ENCODE results near the gene MITF.
A peak's percentile ranks its signal among the peaks of the same experiment; 100 is the strongest.

Gene MITF

GRCh38 chr3:69752241-69752640 lies 13.0 kb downstream of the MITF start:
- no peak overlapping the region for H3K4me3 ChIP-seq (replicated peaks; ENCODE audit: insufficient read depth, low read length)
- no peak for DNase-seq (ENCODE audit: low read depth in 1 of 2, low spot score in 1 of 2)
- H3K27me3 ChIP-seq (ENCODE audit: insufficient read depth, poor library complexity, severe bottlenecking), result no peaks in the 10 kb centered on the region
- H3K27ac ChIP-seq (replicated peaks), result no peak overlapping the region
- TF ChIP-seq CTCF (IDR thresholded peaks at IDR 0.05; ENCODE audit: insufficient read depth, low read length) (no peak), POLR2AphosphoS5 (IDR thresholded peaks at IDR 0.05; ENCODE audit: low read depth) (no peak), GABPA (IDR thresholded peaks at IDR 0.05; ENCODE audit: low read depth) (no peak), SPI1 (IDR thresholded peaks at IDR 0.05; ENCODE audit: borderline replicate concordance, low read depth) (peak; percentile 35; the same call in 1 of the 2 replicates), REST (IDR thresholded peaks at IDR 0.05; ENCODE audit: insufficient replicate concordance, low read depth) (no peak)

GRCh38 chr3:69753179-69753775 lies 14.0 kb downstream of the MITF start:
- Histone ChIP-seq H3K4me3 (replicated peaks; ENCODE audit: insufficient read depth, low read length) (no peak overlapping the region), H3K27ac (replicated peaks) (no peak overlapping the region), H3K27me3 (ENCODE audit: insufficient read depth, poor library complexity, severe bottlenecking) (no peaks in the 10 kb centered on the region)
- no peak for DNase-seq (ENCODE audit: low read depth in 1 of 2, low spot score in 1 of 2)
- no peak for TF ChIP-seq POLR2AphosphoS5 (IDR thresholded peaks at IDR 0.05; ENCODE audit: low read depth)

GRCh38 chr3:69755795-69756194 lies 16.5 kb downstream of the MITF start:
- DNase-seq (ENCODE audit: low read depth in 1 of 2, low spot score in 1 of 2), result no peak
- Histone ChIP-seq H3K27me3 (ENCODE audit: insufficient read depth, poor library complexity, severe bottlenecking) (no peaks in the 10 kb centered on the region), H3K27ac (replicated peaks) (no peak overlapping the region), H3K4me3 (replicated peaks; ENCODE audit: insufficient read depth, low read length) (no peak overlapping the region)
- TF ChIP-seq SPI1 (IDR thresholded peaks at IDR 0.05; ENCODE audit: borderline replicate concordance, low read depth) (no peak), GABPA (IDR thresholded peaks at IDR 0.05; ENCODE audit: low read depth) (no peak), CTCF (IDR thresholded peaks at IDR 0.05; ENCODE audit: insufficient read depth, low read length) (no peak), REST (IDR thresholded peaks at IDR 0.05; ENCODE audit: insufficient replicate concordance, low read depth) (no peak), POLR2AphosphoS5 (IDR thresholded peaks at IDR 0.05; ENCODE audit: low read depth) (no peak)

- TF ChIP-seq POLR2AphosphoS5 (IDR thresholded peaks at IDR 0.05; ENCODE audit: low read depth) (no peak), REST (IDR thresholded peaks at IDR 0.05; ENCODE audit: insufficient replicate concordance, low read depth) (no peak), SPI1 (IDR thresholded peaks at IDR 0.05; ENCODE audit: borderline replicate concordance, low read depth) (no peak), GABPA (IDR thresholded peaks at IDR 0.05; ENCODE audit: low read depth) (no peak), CTCF (IDR thresholded peaks at IDR 0.05; ENCODE audit: insufficient read depth, low read length) (no peak)
- Histone ChIP-seq H3K27ac (replicated peaks) (no peak overlapping the region), H3K4me3 (replicated peaks; ENCODE audit: insufficient read depth, low read length) (no peak overlapping the region), H3K27me3 (ENCODE audit: insufficient read depth, poor library complexity, severe bottlenecking) (no peaks in the 10 kb centered on the region)
- DNase-seq (ENCODE audit: low read depth in 1 of 2, low spot score in 1 of 2), result no peak
Observed at GRCh38 chr3:69761896-69762767, 22.9 kb downstream of the MITF start.
